Stimulated activated CD8-positive, alpha-beta memory T cell treated with anti-CD3 and anti-CD28 coated beads, Interleukin-12 subunit alpha, Interleukin-12 subunit beta, amount 100 ng/mL, for 24 hours (primary cell): ENCODE data around the gene SUCNR1.
"Not testable (repeated sequence)": the region's sequence is repeated elsewhere in the genome, so short reads cannot be mapped to it uniquely, and the experiment has no call there.

ENCODE experiments used
- DNase-seq: peaks from one replicate; pipeline ENCODE4 v3.0.0-alpha.2; 2020; ENCODE audit errors: extremely low read depth

Gene SUCNR1

DNA sequence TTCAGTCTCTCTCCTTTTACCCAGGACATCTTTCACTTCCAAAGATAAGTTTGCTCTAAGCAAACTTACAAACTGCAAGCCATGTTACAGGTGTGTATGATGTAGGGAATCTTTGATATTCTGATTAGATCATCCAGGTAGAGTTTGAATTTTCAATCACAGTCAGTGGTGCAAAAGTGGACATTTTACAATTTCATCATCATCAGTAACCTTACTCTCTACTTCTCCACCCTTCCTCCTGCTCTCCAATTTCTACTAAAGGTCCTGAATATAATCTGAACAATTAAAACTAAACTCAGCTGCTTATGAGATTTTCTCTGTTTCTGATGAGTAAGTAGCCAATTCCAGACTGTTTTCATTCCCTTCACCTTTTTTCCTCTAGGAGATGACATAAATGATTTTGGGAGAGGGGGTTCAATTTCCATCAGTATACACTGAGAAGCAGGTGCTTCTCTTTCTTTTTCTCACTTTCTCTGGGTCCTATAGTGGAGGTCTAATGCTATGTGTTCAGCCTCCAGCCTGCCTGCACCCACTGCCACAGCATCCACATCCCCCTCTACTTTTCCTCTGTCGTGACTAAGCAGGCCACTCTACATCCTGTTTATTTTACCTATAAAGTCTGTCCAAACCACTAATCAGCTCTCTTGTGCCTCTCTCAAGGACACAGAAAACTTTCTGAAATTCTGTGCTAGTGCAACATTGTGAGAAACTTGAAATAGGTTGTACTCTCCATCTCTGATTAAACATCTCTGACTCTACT, 27.6 kb downstream of the SUCNR1 start:
- DNase-seq = no peak

DNA sequence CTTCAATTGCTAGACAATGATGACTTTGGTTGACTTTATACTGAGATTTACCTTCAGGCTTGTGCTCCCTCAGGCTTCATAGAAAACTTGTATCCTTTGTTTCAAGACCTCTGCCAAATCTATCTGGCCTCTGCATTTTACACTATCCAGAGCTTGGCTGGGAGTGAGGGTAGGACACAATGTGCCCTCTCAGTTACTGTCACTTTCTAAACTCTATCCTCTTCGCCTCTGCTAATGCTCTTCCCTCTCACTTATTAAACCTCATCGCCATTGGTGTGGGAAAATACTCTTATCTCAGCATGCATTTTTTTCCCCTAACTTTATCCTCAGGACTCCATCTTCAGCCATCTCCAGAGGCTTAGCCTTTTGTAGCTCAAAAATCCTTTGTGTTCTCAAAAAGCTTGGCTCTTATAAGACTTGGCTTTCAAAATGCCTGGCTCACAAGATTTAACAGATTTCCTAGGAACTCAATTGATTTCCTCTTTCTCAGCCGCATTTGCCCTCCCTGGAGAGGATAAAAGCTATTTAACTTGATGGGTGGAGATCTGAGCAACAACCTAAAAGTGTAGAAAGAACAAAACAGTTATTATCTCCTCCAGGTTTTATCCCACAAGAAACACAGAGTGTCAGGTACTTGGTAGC, 28.3 kb downstream of the SUCNR1 start:
- DNase-seq = no peak

DNA sequence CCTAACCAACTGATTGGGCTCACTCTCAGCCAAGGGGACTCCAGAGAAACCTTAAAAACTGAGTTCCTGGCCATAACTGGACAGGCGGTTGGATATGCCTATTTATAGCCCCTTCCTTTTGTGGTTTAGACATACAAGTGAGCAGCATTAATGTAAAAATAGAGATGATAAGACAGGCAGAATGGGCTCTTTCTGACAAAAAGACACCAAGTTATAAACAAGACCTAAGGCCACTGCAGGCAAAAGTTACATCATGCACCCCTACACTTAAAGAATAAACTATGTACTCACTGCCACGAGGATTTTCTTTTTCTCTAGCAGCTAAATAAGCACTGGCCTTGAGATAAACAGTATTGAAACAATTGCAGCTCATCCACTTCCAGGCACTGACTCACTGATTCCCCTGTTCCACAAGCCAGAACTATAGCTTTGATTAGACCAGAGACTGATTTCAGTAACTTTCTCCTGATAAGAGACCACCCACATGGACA, 30.1 kb downstream of the SUCNR1 start:
- no peak for DNase-seq

DNA sequence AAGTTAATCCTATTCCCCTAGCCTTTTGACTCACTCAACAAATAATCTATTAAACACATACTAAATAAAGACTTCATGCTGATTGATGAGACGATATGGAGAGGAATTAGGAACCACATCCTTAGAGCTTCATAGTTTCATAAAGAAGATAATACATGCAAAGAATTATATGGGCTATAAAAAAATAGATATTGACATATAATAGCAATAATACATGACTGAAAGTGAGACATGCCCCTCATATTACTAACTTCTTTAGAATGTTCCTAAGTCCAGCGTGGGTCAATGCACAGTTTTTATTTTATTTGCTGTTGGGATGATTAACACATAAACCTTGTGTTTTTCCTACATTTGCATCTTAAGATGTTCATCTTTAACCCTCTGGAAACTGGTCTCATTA, 32.2 kb downstream of the SUCNR1 start:
- no peak for DNase-seq

DNA sequence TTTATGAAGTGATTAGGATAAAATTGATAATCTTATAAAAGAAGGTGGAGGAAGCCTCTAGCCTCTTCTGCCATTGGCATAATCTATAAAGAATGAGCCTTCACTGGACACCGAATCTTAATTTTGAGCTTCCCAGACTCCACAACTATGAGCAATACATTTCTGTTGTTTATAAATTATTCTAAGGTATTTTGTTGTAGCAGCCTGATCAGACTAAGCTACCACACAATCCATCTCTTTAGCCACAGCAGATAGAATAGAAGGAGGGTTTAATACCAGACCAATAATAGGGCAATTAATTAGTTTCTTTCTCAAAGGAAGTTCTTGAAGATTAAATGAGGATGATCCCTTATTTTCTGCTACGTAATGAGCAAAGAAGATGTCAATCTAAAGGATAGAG, 33.3 kb downstream of the SUCNR1 start:
- no peak for DNase-seq

DNA sequence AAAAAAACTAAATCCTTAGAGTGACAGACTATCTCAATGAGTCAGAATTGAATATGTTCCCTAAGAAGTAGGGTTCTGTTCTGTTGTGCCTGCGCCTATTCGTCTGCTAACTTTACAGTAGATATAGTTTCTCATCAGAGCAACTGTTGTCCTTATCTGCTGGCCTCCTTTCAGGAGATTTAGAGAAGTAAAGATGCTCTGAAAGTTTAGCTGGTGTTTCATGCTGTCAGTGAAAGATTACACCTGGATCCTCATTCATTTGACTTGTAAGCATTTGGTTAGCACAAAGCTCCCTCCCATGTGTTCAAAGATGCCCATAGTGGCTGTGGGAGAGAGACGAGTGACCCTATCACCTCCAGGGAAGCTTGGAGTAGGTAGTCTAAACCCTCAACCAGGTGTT, 35.0 kb downstream of the SUCNR1 start:
- no peak for DNase-seq

DNA sequence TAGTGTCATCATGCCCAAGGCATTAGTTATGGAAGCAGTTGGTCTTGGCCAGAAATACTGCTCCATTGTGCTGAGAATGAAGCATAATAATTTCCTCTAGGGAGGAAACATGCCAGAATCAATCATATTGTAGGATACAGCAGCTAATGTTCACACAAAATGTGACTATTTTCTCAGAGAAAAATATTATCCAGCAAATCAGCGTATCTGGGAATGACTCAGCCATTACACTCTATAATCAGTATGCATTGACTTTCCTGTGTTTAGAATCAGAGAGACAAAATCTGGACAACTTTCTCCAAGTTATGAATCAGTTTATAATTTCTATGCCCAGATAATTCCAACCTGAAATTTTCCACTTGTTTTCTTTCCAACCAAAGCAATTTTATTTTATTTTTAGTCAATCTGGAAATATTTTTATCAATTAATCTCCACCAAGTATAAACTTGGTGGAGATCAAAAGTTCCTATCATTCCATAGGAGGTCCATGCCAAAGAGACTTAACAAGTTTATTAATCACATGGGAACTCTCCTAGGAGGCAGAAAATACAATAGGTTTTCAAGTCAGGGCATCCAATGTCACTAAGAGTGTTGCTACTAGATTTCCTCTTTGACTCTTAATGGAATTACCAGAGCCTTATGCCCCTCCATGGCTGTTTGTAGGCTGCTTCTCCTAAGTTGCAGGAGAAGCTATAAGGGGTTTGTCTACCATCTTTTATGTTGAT, 36.4 kb downstream of the SUCNR1 start:
- DNase-seq = no peak

DNA sequence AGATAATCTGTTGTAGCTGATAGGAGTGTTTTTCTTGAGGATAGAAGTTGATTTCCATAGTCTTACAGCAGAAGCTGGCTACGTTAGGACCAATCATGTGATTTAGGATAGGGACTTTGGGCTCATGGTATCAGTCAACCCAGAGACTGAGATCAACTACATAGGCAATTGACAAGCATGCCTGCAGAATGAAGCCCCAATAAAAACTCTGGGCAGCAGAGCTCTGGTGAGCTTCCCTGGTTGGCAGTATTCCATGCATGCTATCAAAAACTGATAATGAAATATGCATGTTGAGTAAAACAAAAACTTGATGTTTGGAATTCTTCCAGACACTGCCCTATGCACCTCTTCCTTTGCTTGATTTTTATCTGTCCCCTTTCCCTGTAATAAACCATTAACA, 38.0 kb downstream of the SUCNR1 start:
- no peak for DNase-seq

DNA sequence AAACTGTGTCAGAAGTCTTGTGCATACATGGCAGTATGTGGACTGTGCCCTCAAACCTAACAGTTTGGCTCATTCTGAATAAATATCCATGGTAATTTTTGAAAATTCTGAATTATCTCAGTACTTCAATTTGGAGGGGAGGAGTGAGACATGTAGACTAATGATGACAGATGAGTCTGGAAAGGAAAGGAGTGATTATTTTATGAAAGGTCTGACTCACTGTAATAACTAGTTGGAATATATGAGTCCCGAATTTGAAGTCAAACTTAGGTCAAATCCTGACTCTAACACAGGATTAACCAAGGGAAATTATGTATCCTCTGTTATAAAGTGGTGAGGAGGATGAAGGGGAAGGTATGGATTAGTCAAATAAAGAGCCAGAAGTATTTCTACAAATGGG, 38.6 kb downstream of the SUCNR1 start:
- DNase-seq = no peak

DNA sequence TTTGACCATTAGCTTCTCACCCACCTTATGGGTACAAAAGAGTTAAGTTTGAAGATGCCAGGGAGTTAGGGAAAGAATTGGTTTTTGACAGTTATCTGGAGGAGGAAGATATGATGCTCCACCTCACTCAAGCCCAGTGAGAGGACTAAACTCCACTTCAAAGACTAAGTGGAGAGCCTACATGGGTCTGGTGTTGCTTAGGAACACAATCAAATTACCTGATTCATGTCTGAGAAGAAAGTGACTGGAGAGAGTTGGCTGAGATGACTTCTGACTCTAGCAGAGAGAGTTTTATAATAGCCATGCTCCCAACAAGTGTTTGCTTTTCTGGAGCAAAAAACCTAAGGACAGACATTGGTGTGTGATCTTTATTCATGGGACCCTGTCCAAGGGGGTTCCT, 43.3 kb downstream of the SUCNR1 start:
- DNase-seq = no peak

DNA sequence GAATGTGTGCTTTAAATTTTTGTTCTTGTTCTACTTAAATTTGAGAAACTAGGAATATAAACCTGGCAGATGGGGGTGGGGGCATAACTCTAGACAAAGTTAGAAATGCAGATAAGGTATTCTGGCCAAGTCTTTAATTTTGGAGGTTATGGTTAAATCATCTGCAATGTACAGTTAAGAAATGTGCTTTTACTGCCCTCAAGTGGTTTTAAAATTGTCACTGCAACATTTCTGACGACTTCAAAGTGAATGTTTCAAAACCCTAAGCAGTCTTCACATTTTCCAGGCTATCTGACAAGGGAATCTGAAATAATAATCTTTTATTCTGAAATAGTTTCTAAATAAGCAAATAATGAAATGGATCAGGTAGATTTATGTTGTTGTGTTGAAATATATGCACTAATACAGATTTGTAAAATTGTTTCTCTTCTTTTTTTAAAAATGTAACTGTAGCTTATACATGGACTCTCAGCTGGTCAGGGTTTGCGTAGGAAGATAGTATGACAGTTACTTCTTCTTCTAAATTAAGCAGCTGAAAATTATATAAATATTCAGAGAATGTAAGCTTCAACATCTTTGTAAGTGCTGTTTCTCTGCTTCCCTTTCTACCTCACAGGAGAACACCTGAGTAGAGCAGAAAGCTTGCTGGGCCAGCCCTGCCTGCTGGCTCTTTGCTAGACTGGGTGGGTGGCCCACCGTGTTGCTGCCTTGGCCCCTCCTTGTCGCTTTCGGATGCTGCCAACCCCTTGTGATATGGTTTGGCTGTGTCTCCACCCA, 45.0 kb downstream of the SUCNR1 start:
- no peak for DNase-seq

DNA sequence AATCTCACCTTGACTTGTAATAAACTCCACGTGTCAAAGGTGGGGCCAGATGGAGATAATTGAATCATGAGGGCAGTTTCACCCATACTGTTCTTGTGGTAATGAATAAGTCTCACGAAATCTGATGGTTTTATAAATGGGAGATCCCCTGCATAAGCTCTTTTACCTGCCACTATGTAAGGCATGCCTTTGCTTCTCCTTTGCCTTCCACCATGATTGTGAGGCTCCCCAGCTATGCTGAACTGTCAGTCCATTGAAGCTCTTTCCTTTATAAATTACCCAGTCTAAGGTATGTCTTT, 45.5 kb downstream of the SUCNR1 start:
- DNase-seq = no peak

DNA sequence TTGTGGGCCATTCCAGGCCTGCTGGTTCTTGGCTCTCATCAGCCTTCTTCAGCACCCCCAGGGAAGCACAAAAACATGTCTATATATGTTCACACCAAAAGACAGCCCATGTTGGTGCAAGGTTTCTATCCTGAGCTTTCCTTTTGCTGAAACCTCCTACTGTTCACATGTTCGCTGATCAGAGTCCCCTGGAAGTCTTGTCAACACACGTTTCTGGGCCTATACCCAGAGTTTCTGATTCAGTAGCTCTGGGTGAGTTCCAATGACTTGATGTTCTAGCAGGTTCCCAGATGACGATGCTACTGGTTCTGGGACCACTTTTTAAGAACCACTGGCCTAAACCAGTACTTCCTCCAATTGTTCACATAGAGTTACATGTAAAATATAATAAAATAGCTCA, 46.0 kb downstream of the SUCNR1 start:
- no peak for DNase-seq

DNA sequence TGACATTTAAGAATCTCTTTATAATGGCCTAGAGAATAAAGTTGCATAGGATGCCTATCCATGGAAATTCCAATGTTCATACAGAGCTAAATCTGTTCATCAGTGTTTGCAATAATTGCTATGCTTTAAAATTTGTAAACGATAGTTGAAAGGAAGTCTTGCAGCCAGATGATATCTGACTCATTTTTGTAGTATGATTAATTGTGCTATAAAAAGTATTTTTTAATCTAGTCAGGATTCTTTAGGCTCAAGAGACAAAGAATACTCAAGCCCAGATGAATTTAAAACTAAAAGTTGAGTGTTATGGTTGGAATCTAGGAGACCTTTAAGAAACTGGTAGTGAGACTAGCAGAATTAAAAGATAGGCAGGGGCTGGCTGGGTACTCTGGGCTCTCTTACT, 50.5 kb downstream of the SUCNR1 start:
- no peak for DNase-seq

DNA sequence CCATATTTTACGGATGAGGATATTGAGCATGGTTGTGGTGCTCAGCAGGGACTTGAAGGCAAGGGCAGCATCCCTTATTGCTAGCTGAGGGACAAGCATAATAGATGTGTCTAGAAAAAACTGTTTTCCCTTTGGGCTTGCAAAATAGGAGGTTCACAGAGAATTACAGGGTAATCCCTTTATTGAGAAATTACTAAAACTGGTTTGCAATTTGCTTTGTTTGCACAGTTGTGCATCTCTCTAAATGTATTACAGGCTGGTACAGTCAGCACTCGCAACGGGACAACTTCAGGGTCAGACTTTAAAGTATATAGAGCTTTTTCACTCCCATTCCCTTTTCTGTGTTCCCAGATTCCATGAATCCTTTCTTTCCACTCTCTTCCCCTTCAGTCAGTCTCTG, 51.3 kb downstream of the SUCNR1 start:
- DNase-seq = no peak

DNA sequence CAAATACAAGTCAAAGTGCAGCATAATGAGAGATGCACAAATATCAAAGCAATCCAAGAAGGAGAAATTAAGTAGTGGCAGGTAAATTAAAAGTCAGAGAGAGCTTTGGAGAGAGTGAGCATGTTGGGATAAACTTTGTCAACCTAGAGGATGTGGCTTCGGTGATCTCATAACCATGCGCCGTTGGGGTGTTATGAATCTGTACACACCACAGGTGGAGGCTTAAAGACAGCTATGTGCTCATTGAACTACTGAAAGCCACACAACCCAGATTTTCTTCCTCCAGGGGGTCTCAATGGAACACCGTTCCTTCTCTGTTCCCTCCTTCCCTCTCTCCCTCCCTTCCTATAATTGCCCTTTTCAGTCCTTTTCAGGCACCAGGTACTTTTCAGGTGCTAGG, 52.0 kb downstream of the SUCNR1 start:
- no peak for DNase-seq

DNA sequence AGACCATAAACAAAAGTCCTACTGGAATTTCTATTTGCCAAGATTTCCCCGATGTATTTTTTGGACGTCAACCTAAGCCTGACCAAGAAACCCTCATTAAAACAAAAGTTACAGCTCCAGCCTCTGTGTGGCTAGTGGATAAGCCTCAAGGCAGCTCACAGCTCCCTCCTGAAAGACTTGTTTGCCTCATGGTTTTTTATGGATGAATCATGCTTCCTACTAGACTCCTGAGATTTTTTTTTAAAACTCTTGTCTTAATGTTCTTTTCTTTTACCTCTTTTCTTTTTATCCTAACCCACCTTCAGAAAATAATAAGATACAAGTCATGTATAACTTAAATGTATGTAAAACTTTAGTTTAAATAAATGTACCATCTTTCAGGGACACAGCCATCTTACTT, 52.4 kb downstream of the SUCNR1 start:
- DNase-seq = no peak

DNA sequence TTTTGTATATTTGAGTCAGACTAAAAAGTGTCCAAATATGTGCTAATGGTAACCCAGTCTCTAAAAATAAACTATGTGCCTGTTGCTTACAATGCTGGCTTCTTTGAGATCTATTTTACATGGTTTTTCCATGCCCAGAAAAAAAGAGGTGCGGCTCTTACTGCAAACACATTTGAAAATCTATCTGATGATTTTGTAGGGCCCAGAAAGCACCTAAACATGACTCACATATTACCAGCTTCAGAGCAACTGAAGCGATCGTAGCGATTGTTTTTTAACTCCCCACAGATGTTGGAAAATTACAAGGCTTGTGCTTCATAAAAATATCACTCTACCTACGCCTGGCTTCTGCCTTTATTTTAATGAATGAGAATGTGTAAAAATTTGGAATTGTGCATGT, 53.5 kb downstream of the SUCNR1 start:
- DNase-seq = no peak

DNA sequence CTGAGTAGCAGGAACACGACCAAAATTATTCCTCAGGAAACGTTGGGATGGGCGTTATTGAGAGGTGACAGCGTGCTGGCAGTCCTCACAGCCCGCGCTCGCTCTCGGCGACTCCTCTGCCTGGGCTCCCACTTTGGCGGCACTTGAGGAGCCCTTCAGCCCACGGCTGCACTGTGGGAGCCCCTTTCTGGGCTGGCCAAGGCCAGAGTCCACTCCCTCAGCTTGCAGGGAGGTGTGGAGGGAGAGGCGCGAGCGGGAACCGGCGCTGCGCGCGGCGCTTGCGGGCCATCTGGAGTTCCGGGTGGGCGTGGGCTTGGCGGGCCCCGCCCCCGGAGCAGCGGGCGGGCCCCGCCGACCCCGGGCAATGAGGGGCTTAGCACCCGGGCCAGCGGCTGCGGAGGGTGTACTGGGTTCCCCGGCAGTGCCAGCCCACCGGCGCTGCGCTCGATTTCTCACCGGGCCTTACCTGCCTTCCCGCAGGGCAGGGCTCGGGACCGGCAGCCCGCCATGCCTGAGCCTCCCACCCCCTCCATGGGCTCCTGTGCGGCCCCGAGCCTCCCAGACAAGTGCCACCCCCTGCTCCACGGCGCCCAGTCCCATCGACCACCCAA, 54.6 kb downstream of the SUCNR1 start:
- not testable (repeated sequence) for DNase-seq

DNA sequence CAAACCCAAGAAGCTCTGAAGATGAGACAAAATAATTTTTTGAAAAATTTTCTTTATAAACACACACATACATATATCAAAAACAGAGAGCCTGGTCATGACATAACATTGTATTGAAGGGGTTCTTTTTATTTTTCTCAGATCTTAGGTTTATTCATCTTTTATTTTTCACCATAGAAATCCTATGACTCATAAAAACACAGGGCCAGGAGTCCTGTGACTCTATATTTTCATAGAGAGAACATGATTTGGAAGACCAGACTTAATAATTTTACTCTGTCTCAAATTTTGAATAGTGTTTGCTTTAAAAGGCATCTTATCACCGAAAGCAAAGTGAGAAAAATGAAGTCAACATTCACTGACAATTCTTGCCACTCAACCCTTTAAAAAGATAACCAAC, 57.7 kb downstream of the SUCNR1 start:
- DNase-seq = no peak

DNA sequence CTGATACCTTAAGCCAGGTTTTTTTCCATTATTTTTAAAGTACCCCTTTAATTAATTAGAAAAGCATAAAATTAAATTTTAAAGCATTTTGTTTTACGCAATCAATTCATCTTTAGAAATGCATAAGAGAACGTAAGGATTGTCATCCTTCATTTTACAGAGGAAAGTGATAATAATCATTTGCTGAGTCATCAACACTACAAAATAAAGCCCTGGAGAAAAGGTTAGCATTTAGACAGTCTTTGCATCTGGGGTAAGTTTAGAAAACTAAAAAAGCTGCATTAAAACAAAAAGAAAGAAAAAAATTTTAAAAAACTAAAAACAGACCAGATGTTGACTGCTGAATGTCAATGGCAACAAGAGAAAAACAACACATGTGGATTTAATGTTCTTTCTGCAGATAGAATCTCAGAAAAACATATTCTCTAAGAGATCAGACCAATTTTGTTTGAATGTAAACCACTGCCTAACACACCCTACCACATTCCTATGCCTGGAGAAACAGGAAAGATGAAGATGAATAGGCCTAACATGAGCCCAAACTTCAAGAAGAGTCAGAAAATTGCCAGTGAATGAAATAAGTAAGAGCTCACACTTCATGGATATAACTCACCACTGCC, 59.9 kb downstream of the SUCNR1 start:
- DNase-seq = no peak
